ENCODE results near the gene TSPAN9. TPM values are rescaled to one million over a fixed set of nuclear protein-coding genes. Genes with fewer than 3 reads are reported as not detected.

Gene TSPAN9
- total and polyA plus RNA-seq, 2 of the 4 experiments (the other 2 are of a cell fraction): 17.7 to 39.1 TPM

- WGBS, 2 experiments (ENCODE audit: extremely low coverage in 2 of 2, insufficient read length in 1 of 2): 98% methylated on average over 8 of the region's 22 CpGs; no CpG with 5 or more reads in 1 of the 2 experiments
- Histone ChIP-seq H3K4me3 (ENCODE audit: insufficient read depth, low read depth, low read length) (no peak overlapping the region), H3K23ac (ENCODE audit: low read depth, low read length) (no peak overlapping the region), H2AFZ (replicated peaks; ENCODE audit: low read length, poor library complexity) (no peak overlapping the region), H3K27ac (ENCODE audit: insufficient read depth, low read length) (no peak overlapping the region), H4K8ac (ENCODE audit: low read depth in 2 of 2, low read length in 2 of 2) (peak overlapping the region in 1 of 2 experiments; percentile 1; a peak in 1 of 4 replicates), H3K9ac (ENCODE audit: low read depth, low read length) (no peak overlapping the region), H3K9me1 (ENCODE audit: insufficient read depth, low read length) (peaks cover 24% of the 10 kb centered on the region), H2BK120ac (ENCODE audit: low read depth, low read length) (no peak overlapping the region), H3K4ac (ENCODE audit: low read depth, low read length) (no peak overlapping the region), H2BK5ac (ENCODE audit: low read depth, low read length, poor library complexity, severe bottlenecking) (no peak overlapping the region), H2BK15ac (ENCODE audit: low read depth, low read length) (no peak overlapping the region), H2AK5ac (ENCODE audit: low read depth, low read length) (peak overlapping the region; percentile 47; the same call in 1 of the 2 replicates), H4K20me1 (ENCODE audit: insufficient read depth, low read length) (no peaks in the 10 kb centered on the region), H3K56ac (ENCODE audit: extremely low read depth, insufficient read depth, low read length) (no peak overlapping the region), H3K18ac (ENCODE audit: low read depth, low read length) (no peak overlapping the region), H4K5ac (ENCODE audit: low read depth, low read length) (no peak overlapping the region), H2BK20ac (ENCODE audit: low read depth, low read length) (no peak overlapping the region), H3K4me2 (ENCODE audit: low read depth, low read length) (no peak overlapping the region), H3K14ac (replicated peaks; ENCODE audit: low read depth, low read length) (no peak overlapping the region), H3K79me1 (ENCODE audit: low read depth in 1 of 2, low read length in 2 of 2) (peaks cover 7 to 24% of the 10 kb centered on the region in 2 experiments; a peak in 2 of 4 replicates), H2AK9ac (replicated peaks; ENCODE audit: low read depth, low read length, poor library complexity) (no peak overlapping the region), H3K36me3 (ENCODE audit: control insufficient read depth, insufficient read depth, low read length) (no peaks in the 10 kb centered on the region), H3K27me3 (ENCODE audit: control insufficient read depth, insufficient read depth, low read length) (no peaks in the 10 kb centered on the region), H3K4me1 (ENCODE audit: control insufficient read depth, insufficient read depth, low read length) (peaks cover 31% of the 10 kb centered on the region), H3K9me3 (ENCODE audit: control insufficient read depth, insufficient read depth, low read length) (peaks cover 2% of the 10 kb centered on the region; the same call in 1 of the 2 replicates), H4K91ac (ENCODE audit: insufficient read depth, low read depth, low read length) (peak overlapping the region; percentile 1; the same call in 1 of the 2 replicates)
- DNase-seq (peak; percentile 43), ATAC-seq (ENCODE audit: low read depth) (no peak)
- dilution Hi-C loops (cut with HindIII; ENCODE audit: low sequenced_read_pairs, unreplicated experiment) (no loop called here), in situ Hi-C loops (cut with MboI; ENCODE audit: low sequenced_read_pairs) (no loop called here), intact Hi-C loops (cut with micrococcal nuclease) (no loop called here)
- ChIA-PET POLR2A (ENCODE audit: unreplicated experiment) (no interaction called here), CTCF (no interaction called here)
- TF ChIP-seq RFX5 (IDR thresholded peaks at IDR 0.05; ENCODE audit: low read depth, low read length): no peak
- TF ChIP-seq, protein P1, sequence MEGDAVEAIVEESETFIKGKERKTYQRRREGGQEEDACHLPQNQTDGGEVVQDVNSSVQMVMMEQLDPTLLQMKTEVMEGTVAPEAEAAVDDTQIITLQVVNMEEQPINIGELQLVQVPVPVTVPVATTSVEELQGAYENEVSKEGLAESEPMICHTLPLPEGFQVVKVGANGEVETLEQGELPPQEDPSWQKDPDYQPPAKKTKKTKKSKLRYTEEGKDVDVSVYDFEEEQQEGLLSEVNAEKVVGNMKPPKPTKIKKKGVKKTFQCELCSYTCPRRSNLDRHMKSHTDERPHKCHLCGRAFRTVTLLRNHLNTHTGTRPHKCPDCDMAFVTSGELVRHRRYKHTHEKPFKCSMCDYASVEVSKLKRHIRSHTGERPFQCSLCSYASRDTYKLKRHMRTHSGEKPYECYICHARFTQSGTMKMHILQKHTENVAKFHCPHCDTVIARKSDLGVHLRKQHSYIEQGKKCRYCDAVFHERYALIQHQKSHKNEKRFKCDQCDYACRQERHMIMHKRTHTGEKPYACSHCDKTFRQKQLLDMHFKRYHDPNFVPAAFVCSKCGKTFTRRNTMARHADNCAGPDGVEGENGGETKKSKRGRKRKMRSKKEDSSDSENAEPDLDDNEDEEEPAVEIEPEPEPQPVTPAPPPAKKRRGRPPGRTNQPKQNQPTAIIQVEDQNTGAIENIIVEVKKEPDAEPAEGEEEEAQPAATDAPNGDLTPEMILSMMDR (conservative IDR thresholded peaks at IDR 0.05; ENCODE audit: low read depth, low read length): no peak
- TF ChIP-seq NFE2L2 (IDR thresholded peaks at IDR 0.05; ENCODE audit: low read depth, low read length): no peak
- TF ChIP-seq FOS (IDR thresholded peaks at IDR 0.05; ENCODE audit: low read depth, low read length): no peak
- TF ChIP-seq CHD1 (IDR thresholded peaks at IDR 0.05; ENCODE audit: low read depth, low read length): no peak
- TF ChIP-seq, protein P2, sequence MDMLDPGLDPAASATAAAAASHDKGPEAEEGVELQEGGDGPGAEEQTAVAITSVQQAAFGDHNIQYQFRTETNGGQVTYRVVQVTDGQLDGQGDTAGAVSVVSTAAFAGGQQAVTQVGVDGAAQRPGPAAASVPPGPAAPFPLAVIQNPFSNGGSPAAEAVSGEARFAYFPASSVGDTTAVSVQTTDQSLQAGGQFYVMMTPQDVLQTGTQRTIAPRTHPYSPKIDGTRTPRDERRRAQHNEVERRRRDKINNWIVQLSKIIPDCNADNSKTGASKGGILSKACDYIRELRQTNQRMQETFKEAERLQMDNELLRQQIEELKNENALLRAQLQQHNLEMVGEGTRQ (IDR thresholded peaks at IDR 0.05; ENCODE audit: low read depth, low read length): no peak
- no TSS peak for BruUV-seq (replicated peaks)
Measured at GRCh38 chr12:3165078-3165980, 88.2 kb downstream of the TSPAN9 start.
